GM12874 (cell line): ENCODE data around the gene STPG4.

Source experiments
- TF ChIP-seq, protein P1 (sequence below): IDR thresholded peaks from 2 replicates; pipeline ENCODE4 v1.5.1; 2011; ENCODE audit warnings: low read depth, mild to moderate bottlenecking, control low read depth, low read length, moderate library complexity; ENCODE audit not compliant: insufficient read depth

Gene STPG4

DNA sequence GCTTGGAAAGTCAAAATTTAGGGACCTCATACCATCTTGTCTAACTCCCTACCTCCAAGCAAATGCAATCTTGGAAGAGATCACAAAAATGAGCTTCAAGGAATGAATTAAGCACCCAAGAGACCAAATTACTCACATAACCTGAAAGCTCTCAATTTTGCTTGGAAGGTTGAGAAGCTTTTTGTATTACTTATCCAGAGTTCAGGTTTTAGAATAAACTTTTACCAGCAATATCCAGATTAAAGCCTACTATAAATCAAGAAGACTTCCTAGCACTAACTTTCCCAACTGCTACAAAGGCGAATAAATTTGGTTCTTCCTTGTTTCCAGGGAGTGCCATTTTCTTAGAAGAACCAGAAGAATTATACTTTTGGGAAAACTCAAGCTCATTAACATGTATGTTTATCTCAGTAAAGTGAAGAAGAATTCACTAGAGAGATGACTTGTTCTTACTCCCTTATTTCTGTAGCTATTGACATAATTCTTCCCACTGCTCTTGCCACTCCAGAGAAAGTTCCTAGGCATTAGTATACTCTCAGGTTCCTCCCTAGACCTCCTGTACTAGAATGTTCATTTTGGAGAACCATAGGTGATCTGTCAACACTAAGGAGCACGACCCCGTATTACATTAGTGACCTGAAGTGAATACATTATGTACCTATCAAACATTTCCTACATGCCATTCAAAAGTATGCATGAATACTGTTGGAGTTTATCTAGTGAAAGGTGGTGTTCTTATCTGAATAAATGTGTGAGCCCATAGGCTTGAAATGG is 18.0 kb upstream of the STPG4 start:
- TF ChIP-seq, protein P1, sequence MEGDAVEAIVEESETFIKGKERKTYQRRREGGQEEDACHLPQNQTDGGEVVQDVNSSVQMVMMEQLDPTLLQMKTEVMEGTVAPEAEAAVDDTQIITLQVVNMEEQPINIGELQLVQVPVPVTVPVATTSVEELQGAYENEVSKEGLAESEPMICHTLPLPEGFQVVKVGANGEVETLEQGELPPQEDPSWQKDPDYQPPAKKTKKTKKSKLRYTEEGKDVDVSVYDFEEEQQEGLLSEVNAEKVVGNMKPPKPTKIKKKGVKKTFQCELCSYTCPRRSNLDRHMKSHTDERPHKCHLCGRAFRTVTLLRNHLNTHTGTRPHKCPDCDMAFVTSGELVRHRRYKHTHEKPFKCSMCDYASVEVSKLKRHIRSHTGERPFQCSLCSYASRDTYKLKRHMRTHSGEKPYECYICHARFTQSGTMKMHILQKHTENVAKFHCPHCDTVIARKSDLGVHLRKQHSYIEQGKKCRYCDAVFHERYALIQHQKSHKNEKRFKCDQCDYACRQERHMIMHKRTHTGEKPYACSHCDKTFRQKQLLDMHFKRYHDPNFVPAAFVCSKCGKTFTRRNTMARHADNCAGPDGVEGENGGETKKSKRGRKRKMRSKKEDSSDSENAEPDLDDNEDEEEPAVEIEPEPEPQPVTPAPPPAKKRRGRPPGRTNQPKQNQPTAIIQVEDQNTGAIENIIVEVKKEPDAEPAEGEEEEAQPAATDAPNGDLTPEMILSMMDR: no peak

DNA sequence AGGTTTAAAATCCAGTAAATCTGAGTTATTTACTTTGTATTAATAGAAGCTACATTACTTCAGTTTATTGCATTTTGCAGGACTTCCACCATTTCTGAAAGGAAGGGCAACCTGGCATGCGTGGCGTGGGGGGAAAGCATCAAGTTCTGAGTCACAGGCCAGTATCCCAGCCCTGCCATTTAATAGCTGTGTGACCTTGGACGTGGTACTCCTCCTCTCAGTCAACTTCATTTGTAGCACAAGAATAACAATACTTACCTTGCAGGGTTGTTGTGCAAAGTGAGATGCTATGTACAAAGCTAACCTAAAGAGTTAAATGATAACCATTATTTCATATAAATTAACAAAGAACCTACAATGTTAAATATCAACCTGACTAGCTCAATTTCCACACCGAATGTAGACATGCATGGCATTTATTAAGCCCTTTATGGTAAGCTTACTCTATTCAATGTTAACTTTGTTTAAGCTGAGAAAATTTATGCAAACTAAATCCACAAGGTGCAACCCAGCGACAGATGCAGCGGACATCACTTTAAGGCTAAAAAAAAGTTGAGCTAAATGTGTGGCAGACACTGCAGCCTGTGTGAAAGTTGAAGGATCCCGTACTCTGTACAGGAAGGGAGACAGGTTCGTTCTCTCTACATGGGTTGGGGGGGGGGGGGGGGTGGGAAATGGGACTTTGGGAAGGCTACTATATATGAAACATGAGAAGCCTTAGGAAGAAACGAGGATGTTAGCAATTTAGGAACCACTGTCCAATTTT is 17.2 kb upstream of the STPG4 start:
- TF ChIP-seq, protein P1: no peak

DNA sequence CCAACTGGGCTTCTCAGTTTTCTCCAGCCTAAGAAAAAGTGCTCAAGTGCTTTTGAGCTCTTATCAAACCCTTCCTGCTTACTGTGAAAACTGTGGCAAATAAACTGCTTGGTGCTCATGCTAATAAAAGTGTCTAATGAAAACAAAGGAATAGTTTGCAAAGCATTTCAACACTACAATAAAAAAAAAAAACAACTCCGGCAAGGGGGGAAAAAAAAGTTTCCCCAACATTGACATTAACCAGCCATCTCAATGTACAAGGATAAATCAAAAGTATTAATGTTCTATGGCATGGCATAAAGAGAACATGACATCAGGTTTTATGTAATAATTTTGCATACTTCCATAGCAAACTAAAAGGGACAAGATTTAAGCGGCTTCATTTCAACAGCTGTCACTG is 14.7 kb upstream of the STPG4 start:
- TF ChIP-seq, protein P1: no peak

DNA sequence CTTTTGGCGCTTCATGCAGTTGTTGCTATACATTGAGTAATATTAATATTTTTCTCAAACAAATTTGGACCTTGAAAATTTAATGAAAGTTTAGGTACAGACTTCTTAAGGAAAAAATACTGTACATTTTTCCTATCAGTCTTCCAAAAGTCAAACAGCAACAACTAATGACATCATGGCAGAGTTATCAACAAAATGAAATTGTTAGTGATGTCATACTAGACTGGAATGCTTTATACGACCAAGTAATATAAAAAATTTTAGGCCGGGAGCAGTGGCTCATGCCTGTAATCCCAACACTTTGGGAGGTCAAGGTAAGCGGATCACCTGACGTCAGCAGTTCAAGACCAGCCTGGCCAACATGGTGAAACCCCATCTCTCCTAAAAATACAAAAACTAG is 12.0 kb upstream of the STPG4 start:
- TF ChIP-seq, protein P1: no peak

DNA sequence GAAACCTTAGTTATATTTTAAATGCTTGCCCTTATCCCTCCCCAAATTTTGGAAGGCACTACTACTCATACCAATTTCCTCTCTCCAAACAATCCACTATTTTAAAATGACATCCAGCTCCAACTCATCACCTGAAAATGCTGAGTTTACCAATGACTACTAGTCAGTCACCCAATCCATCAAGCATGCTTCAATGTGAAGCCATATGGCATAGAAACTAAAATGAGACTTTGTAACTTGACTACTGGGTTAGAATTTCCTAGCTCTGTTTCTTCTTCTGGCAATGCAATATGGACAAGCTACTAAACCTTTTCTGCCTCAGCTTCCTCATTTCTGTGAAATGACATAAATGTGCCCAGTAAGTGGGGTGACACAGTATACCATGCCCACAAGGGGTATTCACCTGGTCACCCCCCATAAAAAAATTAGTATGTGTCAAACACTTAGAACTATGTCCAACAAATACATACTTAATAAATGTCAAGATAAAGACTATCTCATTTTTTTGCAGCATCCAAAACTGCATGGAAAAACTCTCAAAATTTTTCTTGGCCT is 10.0 kb upstream of the STPG4 start:
- TF ChIP-seq, protein P1: no peak

DNA sequence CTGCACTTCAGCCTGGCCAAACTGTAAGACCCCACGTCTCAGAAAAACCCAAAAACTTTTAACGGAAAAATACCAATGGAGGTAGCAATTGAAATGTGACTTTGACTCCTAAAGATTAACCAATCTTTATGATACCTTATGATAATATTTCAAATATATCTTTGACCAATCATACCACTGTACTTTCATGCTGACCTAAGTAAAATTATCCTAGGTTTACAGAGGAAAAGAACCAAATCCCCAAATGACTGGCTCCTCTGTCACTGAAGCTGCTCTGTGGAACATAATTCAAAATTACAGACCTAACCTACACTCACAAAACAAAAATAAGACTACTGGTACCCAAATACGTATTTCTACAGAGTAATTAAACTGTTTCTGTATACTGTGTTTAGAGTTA is 7.7 kb upstream of the STPG4 start:
- TF ChIP-seq, protein P1: no peak

DNA sequence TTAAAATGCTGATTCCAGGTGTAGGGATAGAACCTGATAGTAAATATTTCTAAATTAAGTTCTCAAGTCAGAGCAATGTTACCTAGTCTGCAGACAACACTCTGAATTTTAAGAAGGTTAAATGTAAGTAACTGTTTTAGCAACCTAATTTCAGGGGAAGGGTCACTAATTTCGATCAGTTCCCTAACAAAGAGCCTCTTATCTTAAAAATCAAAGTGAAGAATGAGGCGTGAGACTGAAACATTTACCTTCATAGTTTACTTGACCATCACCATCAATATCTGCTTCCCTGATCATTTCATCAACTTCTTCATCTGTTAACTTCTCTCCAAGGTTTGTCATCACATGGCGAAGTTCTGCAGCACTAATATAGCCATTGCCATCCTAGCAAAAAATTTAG is 6.4 kb upstream of the STPG4 start:
- TF ChIP-seq, protein P1: no peak
